Lower leg skin (tissue), 3 donors: ENCODE results near the gene MED20.

Experiments
- CTCF ChIP-seq, 3 donors: fragments of 450-650 bp; IDR thresholded peaks; one replicate each; pipeline ENCODE4 v1.5.1; 2016; ENCODE audit warnings: antibody characterized with exemption in 3 of 3, mild to moderate bottlenecking in 3 of 3, moderate library complexity in 2 of 3
- POLR2A ChIP-seq, 2 donors: fragments of 450-650 bp; IDR thresholded peaks; one replicate each; pipeline ENCODE4 v1.6.1; 2016 to 2017; ENCODE audit warnings: antibody characterized with exemption in 2 of 2, mild to moderate bottlenecking in 1 of 2, moderate library complexity in 1 of 2

- TF ChIP-seq CTCF (IDR thresholded peaks at IDR 0.05) (no peak), POLR2A (IDR thresholded peaks at IDR 0.05) (no peak)
These were observed 39.1 kb upstream of the MED20 start for GRCh38 chr6:41960028-41960427.
